ENCODE data around the gene RICTOR. TPM values are rescaled to one million over a fixed set of nuclear protein-coding genes. Genes with fewer than 3 reads are reported as not detected.

Gene RICTOR
- total RNA-seq, 1 experiment from 2014 or later: 25.7 TPM

GRCh38 chr5:38938973-38939372 is 135.2 kb downstream of the RICTOR start:
- H3K9me3 ChIP-seq: no peaks in the 10 kb centered on the region
- ChIA-PET CTCF (no interaction called here), POLR2A (no interaction called here)
- Mint-ChIP-seq H3K27me3 (ENCODE audit: insufficient read depth, unreplicated experiment) (no peaks in the 10 kb centered on the region), H3K4me3 (ENCODE audit: unreplicated experiment) (no peak overlapping the region), H3K27ac (ENCODE audit: unreplicated experiment) (no peak overlapping the region), H3K36me3 (ENCODE audit: insufficient read depth, unreplicated experiment) (peaks cover 6% of the 10 kb centered on the region), H3K4me1 (ENCODE audit: low read depth, unreplicated experiment) (no peaks in the 10 kb centered on the region), H3K9me3 (ENCODE audit: unreplicated experiment) (no peaks in the 10 kb centered on the region)
- TF ChIP-seq CTCF (IDR thresholded peaks at IDR 0.05; ENCODE audit: insufficient read depth in 1 of 2, low read depth in 1 of 2, low read length in 1 of 2, severe bottlenecking in 1 of 2, unreplicated experiment in 1 of 2): no peak
- BruUV-seq (replicated peaks): no TSS peak
- intact Hi-C loops (cut with micrococcal nuclease; ENCODE audit: unreplicated experiment): no loop called here
- H3K4me3 ChIP-seq (ENCODE audit: low read depth, low read length): no peak overlapping the region
- no peaks in the 10 kb centered on the region for H3K27me3 ChIP-seq (replicated peaks; ENCODE audit: control insufficient read depth, insufficient read depth, low read length)
- H3K36me3 ChIP-seq (ENCODE audit: control insufficient read depth, insufficient read depth, low read length): no peaks in the 10 kb centered on the region
- H3K4me1 ChIP-seq: no peaks in the 10 kb centered on the region
- DNase-seq: no peak

GRCh38 chr5:38938424-38938823 is 135.8 kb downstream of the RICTOR start:
- no peaks in the 10 kb centered on the region for H3K4me1 Mint-ChIP-seq (ENCODE audit: low read depth, unreplicated experiment)
- ChIA-PET CTCF (no interaction called here), POLR2A (no interaction called here)
- peaks cover 6% of the 10 kb centered on the region for H3K36me3 Mint-ChIP-seq (ENCODE audit: insufficient read depth, unreplicated experiment)
- no peaks in the 10 kb centered on the region for H3K9me3 ChIP-seq
- H3K36me3 ChIP-seq (ENCODE audit: control insufficient read depth, insufficient read depth, low read length): no peaks in the 10 kb centered on the region
- BruUV-seq (replicated peaks): no TSS peak
- H3K27me3 ChIP-seq (replicated peaks; ENCODE audit: control insufficient read depth, insufficient read depth, low read length): no peaks in the 10 kb centered on the region
- TF ChIP-seq CTCF (IDR thresholded peaks at IDR 0.05; ENCODE audit: insufficient read depth in 1 of 2, low read depth in 1 of 2, low read length in 1 of 2, severe bottlenecking in 1 of 2, unreplicated experiment in 1 of 2): no peak
- H3K27ac Mint-ChIP-seq (ENCODE audit: unreplicated experiment): no peak overlapping the region
- intact Hi-C loops (cut with micrococcal nuclease; ENCODE audit: unreplicated experiment): no loop called here
- no peaks in the 10 kb centered on the region for H3K9me3 Mint-ChIP-seq (ENCODE audit: unreplicated experiment)
- H3K4me1 ChIP-seq: no peaks in the 10 kb centered on the region
- H3K4me3 Mint-ChIP-seq (ENCODE audit: unreplicated experiment): no peak overlapping the region
- no peak for DNase-seq
- H3K27me3 Mint-ChIP-seq (ENCODE audit: insufficient read depth, unreplicated experiment): no peaks in the 10 kb centered on the region
- no peak overlapping the region for H3K4me3 ChIP-seq (ENCODE audit: low read depth, low read length)

GRCh38 chr5:38936269-38936668 is 137.9 kb downstream of the RICTOR start:
- no peak overlapping the region for H3K27ac Mint-ChIP-seq (ENCODE audit: unreplicated experiment)
- no peak overlapping the region for H3K4me3 Mint-ChIP-seq (ENCODE audit: unreplicated experiment)
- no peak for TF ChIP-seq CTCF (IDR thresholded peaks at IDR 0.05; ENCODE audit: insufficient read depth in 1 of 2, low read depth in 1 of 2, low read length in 1 of 2, severe bottlenecking in 1 of 2, unreplicated experiment in 1 of 2)
- no peaks in the 10 kb centered on the region for H3K36me3 Mint-ChIP-seq (ENCODE audit: insufficient read depth, unreplicated experiment)
- Histone ChIP-seq H3K4me3 (ENCODE audit: low read depth, low read length) (no peak overlapping the region), H3K27me3 (replicated peaks; ENCODE audit: control insufficient read depth, insufficient read depth, low read length) (no peaks in the 10 kb centered on the region), H3K36me3 (ENCODE audit: control insufficient read depth, insufficient read depth, low read length) (no peaks in the 10 kb centered on the region), H3K4me1 (no peaks in the 10 kb centered on the region), H3K9me3 (no peaks in the 10 kb centered on the region)
- BruUV-seq (replicated peaks): no TSS peak
- no peaks in the 10 kb centered on the region for H3K9me3 Mint-ChIP-seq (ENCODE audit: unreplicated experiment)
- intact Hi-C loops (cut with micrococcal nuclease; ENCODE audit: unreplicated experiment): no loop called here
- H3K4me1 Mint-ChIP-seq (ENCODE audit: low read depth, unreplicated experiment): no peaks in the 10 kb centered on the region
- CTCF ChIA-PET: no interaction called here
- POLR2A ChIA-PET: no interaction called here
- no peak for DNase-seq
- no peaks in the 10 kb centered on the region for H3K27me3 Mint-ChIP-seq (ENCODE audit: insufficient read depth, unreplicated experiment)

All from Caco-2 (cell line).